IMR-90 (cell line): ENCODE results near the gene COL6A3. TPM values are rescaled to one million over a fixed set of nuclear protein-coding genes. Genes with fewer than 3 reads are reported as not detected.

ENCODE experiments used
- ATAC-seq: fragments of 200-7000 bp; cut with Tn5 transposase; 2 replicates; pipeline ENCODE4 v1.9.1; 2020; ENCODE audit warnings: low read depth, mild to moderate bottlenecking, moderate library complexity
- BruUV-seq: library from RNA; stranded (reverse); fragments of 400-500 nt; replicated peaks from 2 replicates; lab custom pipeline; 2021; lab: Mats Ljungman, UMichigan
- CTCF ChIA-PET: fragments of 300-600 bp; formaldehyde crosslinking; extraction: SDS; loops from one replicate; lab custom pipeline; 2021; ENCODE audit warnings: antibody characterized with exemption; lab: Yijun Ruan, JAX
- POLR2A ChIA-PET: fragments of 300-600 bp; sonication (Branson Sonifier 250); formaldehyde crosslinking; loops from one replicate; lab custom pipeline; 2022; ENCODE audit warnings: antibody characterized with exemption; ENCODE audit not compliant: unreplicated experiment; lab: Charles Lee
- DNase-seq: peaks from one replicate; pipeline ENCODE4 v3.0.0; 2013
- H2AFZ ChIP-seq: replicated peaks from 2 replicates; pipeline ENCODE3; 2013; ENCODE audit warnings: low read length, mild to moderate bottlenecking; ENCODE audit not compliant: poor library complexity
- H2AK5ac ChIP-seq: 2 replicates; pipeline ENCODE4 v1.6.1; 2013; ENCODE audit warnings: low read depth, low read length, inconsistent platforms
- H2AK9ac ChIP-seq: replicated peaks from 2 replicates; pipeline ENCODE3; 2013; ENCODE audit warnings: mild to moderate bottlenecking, low read depth, low read length, moderate library complexity; ENCODE audit not compliant: poor library complexity
- H2BK120ac ChIP-seq: 2 replicates; pipeline ENCODE4 v1.6.1; 2013; ENCODE audit warnings: low read depth, low read length, inconsistent platforms
- H2BK15ac ChIP-seq: 3 replicates; pipeline ENCODE4 v1.6.1; 2013; ENCODE audit warnings: low read depth, low read length, inconsistent platforms
- H2BK20ac ChIP-seq: 2 replicates; pipeline ENCODE4 v1.6.1; 2013; ENCODE audit warnings: low read depth, mild to moderate bottlenecking, inconsistent platforms, low read length, moderate library complexity
- H2BK5ac ChIP-seq: 2 replicates; pipeline ENCODE4 v1.6.1; 2013; ENCODE audit warnings: mild to moderate bottlenecking, low read depth, low read length, inconsistent platforms; ENCODE audit not compliant: poor library complexity, severe bottlenecking
- H3K14ac ChIP-seq: replicated peaks from 2 replicates; pipeline ENCODE4 v1.6.1; 2013; ENCODE audit warnings: low read depth, low read length, inconsistent platforms
- H3K18ac ChIP-seq: 2 replicates; pipeline ENCODE4 v1.6.1; 2013; ENCODE audit warnings: low read depth, low read length, control low read depth
- H3K23ac ChIP-seq: 2 replicates; pipeline ENCODE4 v1.6.1; 2013; ENCODE audit warnings: low read depth, low read length, inconsistent platforms
- H3K27ac ChIP-seq: 2 replicates; pipeline ENCODE4 v1.5.1; 2013; ENCODE audit warnings: mild to moderate bottlenecking, control low read depth, low read length; ENCODE audit not compliant: insufficient read depth
- H3K27me3 ChIP-seq: 2 replicates; pipeline ENCODE4 v1.6.1; 2013; ENCODE audit warnings: low read length; ENCODE audit not compliant: control insufficient read depth, insufficient read depth
- H3K36me3 ChIP-seq: 2 replicates; pipeline ENCODE4 v1.6.1; 2013; ENCODE audit warnings: low read length, mixed read lengths; ENCODE audit not compliant: control insufficient read depth, insufficient read depth
- H3K4ac ChIP-seq: 2 replicates; pipeline ENCODE4 v1.6.1; 2013; ENCODE audit warnings: low read depth, low read length, inconsistent platforms
- H3K4me1 ChIP-seq: 2 replicates; pipeline ENCODE4 v1.6.1; 2013; ENCODE audit warnings: low read length, mixed read lengths; ENCODE audit not compliant: control insufficient read depth, insufficient read depth
- H3K4me2 ChIP-seq: 2 replicates; pipeline ENCODE4 v1.6.1; 2013; ENCODE audit warnings: low read depth, mild to moderate bottlenecking, control low read depth, low read length, moderate library complexity
- H3K4me3 ChIP-seq: 2 replicates; pipeline ENCODE4 v1.5.1; 2013; ENCODE audit warnings: low read depth, mild to moderate bottlenecking, control low read depth, low read length, moderate library complexity; ENCODE audit not compliant: insufficient read depth
- H3K56ac ChIP-seq: 2 replicates; pipeline ENCODE4 v1.6.1; 2013; ENCODE audit warnings: low read length, inconsistent platforms; ENCODE audit not compliant: insufficient read depth; ENCODE audit errors: extremely low read depth
- H3K79me1 ChIP-seq, 2 experiments: 2 replicates each; pipeline ENCODE4 v1.6.1; 2013; ENCODE audit warnings: low read length in 2 of 2, inconsistent platforms in 1 of 2, low read depth in 1 of 2
- H3K9ac ChIP-seq: 2 replicates; pipeline ENCODE4 v1.6.1; 2013; ENCODE audit warnings: low read depth, low read length, control low read depth
- H3K9me1 ChIP-seq: 2 replicates; pipeline ENCODE4 v1.6.1; 2013; ENCODE audit warnings: low read length, inconsistent platforms; ENCODE audit not compliant: insufficient read depth
- H3K9me3 ChIP-seq: 2 replicates; pipeline ENCODE4 v1.6.1; 2013; ENCODE audit warnings: low read length; ENCODE audit not compliant: control insufficient read depth, insufficient read depth
- H4K20me1 ChIP-seq: 2 replicates; pipeline ENCODE4 v1.6.1; 2013; ENCODE audit warnings: low read length, inconsistent platforms; ENCODE audit not compliant: insufficient read depth
- H4K5ac ChIP-seq: 2 replicates; pipeline ENCODE4 v1.6.1; 2013; ENCODE audit warnings: mild to moderate bottlenecking, low read depth, low read length, control low read depth
- H4K8ac ChIP-seq, 2 experiments: 2 replicates each; pipeline ENCODE4 v1.6.1; 2013; ENCODE audit warnings: low read depth in 2 of 2, low read length in 2 of 2, control low read depth in 1 of 2, inconsistent platforms in 1 of 2
- H4K91ac ChIP-seq: 2 replicates; pipeline ENCODE4 v1.6.1; 2013; ENCODE audit warnings: low read depth, low read length, inconsistent platforms; ENCODE audit not compliant: insufficient read depth
- BHLHE40 ChIP-seq: fragments of 150-350 bp; IDR thresholded peaks from 2 replicates; pipeline ENCODE4 v1.6.1; 2016; ENCODE audit warnings: mild to moderate bottlenecking, low read depth, low read length
- CEBPB ChIP-seq: IDR thresholded peaks from 2 replicates; pipeline ENCODE4 v1.6.1; 2012; ENCODE audit warnings: low read depth, low read length, improper control_type of control experiment
- CTCF ChIP-seq: conservative IDR thresholded peaks from 2 replicates; pipeline ENCODE4 v1.5.1; 2012; ENCODE audit warnings: mild to moderate bottlenecking, low read depth, low read length, improper control_type of control experiment
- FOS ChIP-seq: fragments of 150-350 bp; IDR thresholded peaks from 2 replicates; pipeline ENCODE4 v1.6.1; 2016; ENCODE audit warnings: low read depth, low read length
- MAFK ChIP-seq: IDR thresholded peaks from 2 replicates; pipeline ENCODE4 v1.6.1; 2012; ENCODE audit warnings: low read depth, low read length, improper control_type of control experiment
- MAZ ChIP-seq: IDR thresholded peaks from 2 replicates; pipeline ENCODE4 v1.6.1; 2012; ENCODE audit warnings: low read depth, mild to moderate bottlenecking, low read length, improper control_type of control experiment, moderate library complexity, borderline replicate concordance
- POLR2A ChIP-seq: IDR thresholded peaks from 2 replicates; pipeline ENCODE4 v1.6.1; 2012; ENCODE audit warnings: mild to moderate bottlenecking, low read depth, low read length
- RAD21 ChIP-seq: IDR thresholded peaks from 2 replicates; pipeline ENCODE4 v1.6.1; 2012; ENCODE audit warnings: low read length, improper control_type of control experiment
- RCOR1 ChIP-seq: IDR thresholded peaks from 2 replicates; pipeline ENCODE4 v1.6.1; 2012; ENCODE audit warnings: mild to moderate bottlenecking, low read length, improper control_type of control experiment; ENCODE audit not compliant: insufficient replicate concordance
- SMC3 ChIP-seq: fragments of 150-350 bp; IDR thresholded peaks from 2 replicates; pipeline ENCODE4 v1.6.1; 2016; ENCODE audit warnings: low read depth, mild to moderate bottlenecking, antibody characterized with exemption, low read length, moderate library complexity
- WGBS, 2 experiments: methylation state at CpG; one replicate each; pipeline versions ENCODE4 v1.1.5 to v1.1.7; 2013; ENCODE audit warnings: missing lambda C conversion rate in 2 of 2; ENCODE audit not compliant: insufficient read length in 1 of 2; ENCODE audit errors: extremely low coverage in 2 of 2; 5-methylcytosine and 5-hydroxymethylcytosine counted together
- dilution Hi-C: fragments of 300-500 bp; cut with HindIII; formaldehyde crosslinking; loops from one replicate; pipeline ENCODE4 v1.14.3; 2018; ENCODE audit warnings: low sequenced_read_pairs; ENCODE audit not compliant: unreplicated experiment
- in situ Hi-C: fragments of 300-500 bp; cut with MboI; formaldehyde crosslinking; loops from 3 replicates; pipeline ENCODE4 v1.14.3; 2019; ENCODE audit warnings: low sequenced_read_pairs, inconsistent platforms, mixed read lengths
- intact Hi-C: fragments of 100-400 bp; cut with micrococcal nuclease; formaldehyde crosslinking; loops from 2 replicates; pipeline ENCODE4 v1.10.0; 2022
- polyA plus RNA-seq, 3 experiments: library from polyadenylated mRNA; depleted of rRNA; stranded (reverse); fragments of >200 nt; gene quantifications; 2 replicates each; pipeline ENCODE4 v1.2.3, GENCODE V29; 2012; ENCODE audit warnings: low replicate concordance in 1 of 3
- total RNA-seq: library from RNA; depleted of rRNA; stranded (reverse); fragments of >200 nt; gene quantifications from 2 replicates; pipeline ENCODE4 v1.2.3, GENCODE V29; 2012
- TF ChIP-seq, protein P1 (sequence below): fragments of 150-350 bp; IDR thresholded peaks from 2 replicates; pipeline ENCODE4 v1.6.1; 2017; ENCODE audit warnings: mild to moderate bottlenecking, antibody characterized with exemption, low read length, low read depth

Gene COL6A3
- total and polyA plus RNA-seq, 2 of the 4 experiments (the other 2 are of a cell fraction): 964 to 1,855 TPM

DNA sequence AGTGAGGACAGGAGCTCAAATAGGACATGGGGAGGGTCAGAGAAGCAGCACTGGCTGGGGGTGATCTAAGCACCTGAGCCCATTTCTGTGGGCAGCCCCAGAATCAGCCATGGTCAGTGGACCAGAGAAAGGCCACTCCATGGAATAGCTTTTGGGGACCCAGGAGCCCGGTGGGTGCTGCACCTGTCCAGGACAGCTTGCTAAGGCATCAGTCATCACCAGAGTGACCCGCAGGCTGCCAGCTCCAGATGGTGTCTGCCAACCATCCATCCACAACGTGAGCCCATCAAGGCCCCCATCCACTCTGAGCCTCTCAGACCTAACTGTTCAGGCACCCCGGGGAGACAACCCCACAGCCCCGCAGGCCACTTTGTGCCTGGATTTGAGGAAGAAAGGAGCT is 23.6 kb upstream of the COL6A3 start (continued):
- TF ChIP-seq MAFK: no peak
- TF ChIP-seq, protein P1, sequence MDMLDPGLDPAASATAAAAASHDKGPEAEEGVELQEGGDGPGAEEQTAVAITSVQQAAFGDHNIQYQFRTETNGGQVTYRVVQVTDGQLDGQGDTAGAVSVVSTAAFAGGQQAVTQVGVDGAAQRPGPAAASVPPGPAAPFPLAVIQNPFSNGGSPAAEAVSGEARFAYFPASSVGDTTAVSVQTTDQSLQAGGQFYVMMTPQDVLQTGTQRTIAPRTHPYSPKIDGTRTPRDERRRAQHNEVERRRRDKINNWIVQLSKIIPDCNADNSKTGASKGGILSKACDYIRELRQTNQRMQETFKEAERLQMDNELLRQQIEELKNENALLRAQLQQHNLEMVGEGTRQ: no peak

DNA sequence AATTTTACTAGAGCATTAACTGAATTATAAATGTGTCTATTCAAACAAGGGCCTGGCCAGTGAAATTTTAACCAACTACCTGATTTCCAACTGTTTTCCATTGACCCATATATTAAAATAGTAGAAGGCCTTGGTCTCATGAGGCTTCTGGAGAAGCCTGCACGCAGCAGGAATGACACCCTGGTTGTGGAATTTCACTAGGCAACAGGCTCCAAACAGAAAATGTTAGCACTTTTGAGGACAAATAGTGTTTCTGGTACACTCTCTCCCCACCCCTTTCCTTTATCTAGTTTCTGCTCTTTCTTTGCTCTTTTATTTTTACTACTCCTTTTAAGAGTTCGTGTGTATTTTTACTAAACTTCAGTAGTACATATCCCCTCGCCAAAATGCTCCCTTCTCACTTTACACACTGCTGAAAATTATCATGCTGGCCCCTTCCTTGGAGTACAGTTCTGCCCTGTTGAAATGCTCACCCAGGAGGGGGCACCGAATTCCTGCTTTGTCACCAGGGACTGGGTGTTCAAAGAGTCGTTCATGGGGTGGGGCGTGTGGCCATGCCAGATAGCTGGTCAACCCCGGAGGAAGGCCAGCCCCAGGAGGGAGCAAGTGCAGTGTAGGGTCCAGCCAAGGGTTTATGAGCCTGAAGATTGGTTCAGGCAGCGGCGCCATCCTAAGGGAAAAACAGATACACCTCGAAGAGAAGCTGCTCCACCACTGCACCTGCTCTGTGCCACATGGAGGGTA is 22.1 kb upstream of the COL6A3 start:
- Histone ChIP-seq H3K4ac (peak overlapping the region; percentile 40; the same call in 1 of the 2 replicates), H3K56ac (no peak overlapping the region), H2BK15ac (0 out of 3 replicates have a peak overlapping the region, but pooled peaks have one; percentile 67), H3K36me3 (no peaks in the 10 kb centered on the region), H2AK5ac (peak overlapping the region; percentile 51; the same call in 1 of the 2 replicates), H2AK9ac (no peak overlapping the region), H3K9ac (no peak overlapping the region), H3K23ac (0 out of 2 replicates have a peak overlapping the region, but pooled peaks have one; percentile 19), H2BK120ac (peak overlapping the region; percentile 69; the same call in 1 of the 2 replicates), H3K4me3 (no peak overlapping the region), H4K91ac (peak overlapping the region; percentile 48), H3K4me1 (peaks cover 36% of the 10 kb centered on the region), H3K9me1 (peaks cover 37% of the 10 kb centered on the region), H3K4me2 (no peak overlapping the region), H3K27me3 (no peaks in the 10 kb centered on the region), H2BK5ac (peak overlapping the region; percentile 41), H2AFZ (peak overlapping the region; percentile 9), H4K5ac (no peak overlapping the region), H3K18ac (no peak overlapping the region; the same call in 1 of the 2 replicates), H2BK20ac (peak overlapping the region; percentile 60), H3K9me3 (no peaks in the 10 kb centered on the region), H3K27ac (no peak overlapping the region; the same call in 1 of the 2 replicates), H3K14ac (peak overlapping the region; percentile 65), H4K8ac (peak overlapping the region in 1 of 2 experiments; percentile 2; a peak in 1 of 4 replicates), H4K20me1 (peaks cover 2% of the 10 kb centered on the region; the same call in 1 of the 2 replicates), H3K79me1 (peaks cover 0 to 27% of the 10 kb centered on the region in 2 experiments)
- no TSS peak for BruUV-seq
- POLR2A ChIA-PET: no interaction called here
- dilution Hi-C loops (no loop called here), in situ Hi-C loops (no loop called here), intact Hi-C loops (no loop called here)
- CTCF ChIA-PET: interaction anchor here (0.9 to 2.4 kb wide), 2 partner anchors 14 to 15 kb away, joined by 3 to 8 read pairs; no protein-coding TSS in a partner anchor
- DNase-seq: peak; percentile 81
- ATAC-seq: peak; percentile 16; the same call in 1 of the 2 replicates
- 40% methylated on average over 1 of the region's 10 CpGs; no CpG with 5 or more reads in 1 of the 2 experiments for WGBS, 2 experiments
- peak; percentile 2; the same call in 1 of the 2 replicates for TF ChIP-seq SMC3
- TF ChIP-seq CEBPB: no peak
- TF ChIP-seq, protein P1: no peak
- peak; percentile 8; the same call in 1 of the 2 replicates for TF ChIP-seq CTCF
- TF ChIP-seq MAZ: no peak
- no peak for TF ChIP-seq RAD21
- TF ChIP-seq FOS: peak; percentile 24; the same call in 1 of the 2 replicates
- no peak for TF ChIP-seq POLR2A
- TF ChIP-seq BHLHE40: peak; percentile 46; the same call in 1 of the 2 replicates
- no peak for TF ChIP-seq MAFK
- no peak for TF ChIP-seq RCOR1
